Measurements from ENCODE around the gene MRPS9. TPM values are rescaled to one million over a fixed set of nuclear protein-coding genes. Genes with fewer than 3 reads are reported as not detected.

The MRPS9 gene
- total RNA-seq, 4 donors from 2014 or later = 16.2 to 21.0 (median 18.4) TPM

DNA sequence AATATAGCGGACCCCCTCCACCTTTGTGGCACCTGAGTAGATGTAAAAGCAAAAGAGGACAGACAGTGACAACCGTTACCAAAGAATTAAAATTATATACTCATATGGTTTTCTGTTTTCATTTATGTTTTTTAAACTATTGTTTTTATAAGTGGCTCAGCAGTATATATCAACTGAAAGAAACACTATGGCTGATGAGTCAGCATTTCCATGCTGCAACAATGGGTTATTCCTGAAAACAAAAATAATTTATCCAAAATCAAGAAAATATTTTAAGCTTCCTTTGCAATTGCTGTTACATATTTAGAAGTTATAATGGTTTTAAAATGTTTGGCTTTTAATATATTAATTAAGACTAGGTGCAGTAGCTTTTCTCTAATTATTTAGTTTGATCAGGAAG lies 17.7 kb downstream of the MRPS9 start:
- peaks cover 0 to 8% (median 4%) of the 10 kb centered on the region in 4 donors for H3K36me3 ChIP-seq
- H3K4me3 ChIP-seq = no peak overlapping the region
- no peak overlapping the region for H3K27ac ChIP-seq (replicated peaks in 1 of 4)
- peaks cover 0 to 5% (median 0%) of the 10 kb centered on the region in 4 donors for H3K4me1 ChIP-seq
- intact Hi-C loops (cut with DNase I) = no loop called here
- TF ChIP-seq, protein P1, sequence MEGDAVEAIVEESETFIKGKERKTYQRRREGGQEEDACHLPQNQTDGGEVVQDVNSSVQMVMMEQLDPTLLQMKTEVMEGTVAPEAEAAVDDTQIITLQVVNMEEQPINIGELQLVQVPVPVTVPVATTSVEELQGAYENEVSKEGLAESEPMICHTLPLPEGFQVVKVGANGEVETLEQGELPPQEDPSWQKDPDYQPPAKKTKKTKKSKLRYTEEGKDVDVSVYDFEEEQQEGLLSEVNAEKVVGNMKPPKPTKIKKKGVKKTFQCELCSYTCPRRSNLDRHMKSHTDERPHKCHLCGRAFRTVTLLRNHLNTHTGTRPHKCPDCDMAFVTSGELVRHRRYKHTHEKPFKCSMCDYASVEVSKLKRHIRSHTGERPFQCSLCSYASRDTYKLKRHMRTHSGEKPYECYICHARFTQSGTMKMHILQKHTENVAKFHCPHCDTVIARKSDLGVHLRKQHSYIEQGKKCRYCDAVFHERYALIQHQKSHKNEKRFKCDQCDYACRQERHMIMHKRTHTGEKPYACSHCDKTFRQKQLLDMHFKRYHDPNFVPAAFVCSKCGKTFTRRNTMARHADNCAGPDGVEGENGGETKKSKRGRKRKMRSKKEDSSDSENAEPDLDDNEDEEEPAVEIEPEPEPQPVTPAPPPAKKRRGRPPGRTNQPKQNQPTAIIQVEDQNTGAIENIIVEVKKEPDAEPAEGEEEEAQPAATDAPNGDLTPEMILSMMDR (IDR thresholded peaks at IDR 0.05) = no peak
- TF ChIP-seq POLR2AphosphoS5 (IDR thresholded peaks at IDR 0.05) (no peak), POLR2A (IDR thresholded peaks at IDR 0.05; ENCODE audit: low read depth) (no peak), EP300 (IDR thresholded peaks at IDR 0.05) (no peak)
- WGBS = 98% methylated on average over 2 of the region's 2 CpGs
- H3K27me3 ChIP-seq = no peaks in the 10 kb centered on the region
- H3K9me3 ChIP-seq = no peaks in the 10 kb centered on the region
- no peak for DNase-seq (ENCODE audit: extremely low spot score)

DNA sequence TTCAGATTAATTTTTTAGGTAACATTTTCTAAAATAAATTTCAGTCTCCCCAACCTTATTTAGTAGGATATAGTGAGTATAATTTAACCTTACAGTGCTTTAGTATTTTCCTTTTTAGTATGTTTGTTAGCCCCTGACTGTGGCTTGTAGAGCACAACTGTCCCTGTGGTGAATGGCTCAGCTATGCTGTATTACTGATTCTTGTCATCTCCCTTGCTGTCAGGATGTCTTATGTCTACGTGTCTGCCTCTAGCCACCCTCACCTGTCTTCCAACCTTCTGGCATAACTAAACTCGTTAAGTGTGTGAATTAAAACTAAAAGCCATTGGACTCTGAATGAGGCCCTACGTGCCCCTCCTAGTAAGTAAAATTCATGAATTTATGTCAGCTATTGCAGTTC lies 18.4 kb downstream of the MRPS9 start:
- Histone ChIP-seq H3K27me3 (no peaks in the 10 kb centered on the region), H3K27ac (replicated peaks in 1 of 4) (no peak overlapping the region), H3K9me3 (no peaks in the 10 kb centered on the region), H3K4me3 (no peak overlapping the region), H3K36me3 (peaks cover 0 to 4% (median under 1%) of the 10 kb centered on the region in 4 donors), H3K4me1 (peaks cover 0 to 5% (median 0%) of the 10 kb centered on the region in 4 donors)
- TF ChIP-seq EP300 (IDR thresholded peaks at IDR 0.05) (no peak), POLR2A (IDR thresholded peaks at IDR 0.05; ENCODE audit: low read depth) (no peak), POLR2AphosphoS5 (IDR thresholded peaks at IDR 0.05) (no peak)
- TF ChIP-seq, protein P1 (IDR thresholded peaks at IDR 0.05) = no peak
- 96% methylated on average over 3 of the region's 3 CpGs for WGBS
- DNase-seq (ENCODE audit: extremely low spot score) = no peak
- intact Hi-C loops (cut with DNase I) = no loop called here

DNA sequence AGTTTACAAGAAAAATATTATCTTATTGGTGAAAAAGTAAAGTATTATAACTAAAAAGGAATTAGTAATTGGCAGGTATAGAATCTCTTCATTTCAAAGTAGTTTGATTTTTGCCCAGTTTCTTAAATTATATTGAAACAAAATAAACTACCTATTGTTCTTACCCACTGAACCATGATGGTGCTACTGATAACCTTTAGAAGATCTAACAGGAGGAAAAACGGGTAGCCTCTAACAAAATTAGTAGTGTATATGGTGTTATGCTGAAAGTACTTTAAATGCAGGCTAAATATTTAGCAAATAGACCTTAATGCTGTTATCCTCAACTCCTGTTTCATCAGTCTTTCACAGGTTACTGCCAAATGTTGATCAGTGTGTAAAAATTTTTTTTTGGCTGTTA lies 19.1 kb downstream of the MRPS9 start:
- TF ChIP-seq EP300 (IDR thresholded peaks at IDR 0.05) = no peak
- intact Hi-C loops (cut with DNase I) = no loop called here
- H3K4me1 ChIP-seq = peaks cover 0 to 5% (median 0%) of the 10 kb centered on the region in 4 donors
- H3K27me3 ChIP-seq = no peaks in the 10 kb centered on the region
- H3K27ac ChIP-seq (replicated peaks in 1 of 4) = no peak overlapping the region
- H3K36me3 ChIP-seq = peaks cover 0 to 8% (median 0%) of the 10 kb centered on the region in 4 donors
- no peaks in the 10 kb centered on the region for H3K9me3 ChIP-seq
- no peak for DNase-seq (ENCODE audit: extremely low spot score)
- WGBS = 81% methylated on average over 1 of the region's 1 CpG
- H3K4me3 ChIP-seq = no peak overlapping the region

DNA sequence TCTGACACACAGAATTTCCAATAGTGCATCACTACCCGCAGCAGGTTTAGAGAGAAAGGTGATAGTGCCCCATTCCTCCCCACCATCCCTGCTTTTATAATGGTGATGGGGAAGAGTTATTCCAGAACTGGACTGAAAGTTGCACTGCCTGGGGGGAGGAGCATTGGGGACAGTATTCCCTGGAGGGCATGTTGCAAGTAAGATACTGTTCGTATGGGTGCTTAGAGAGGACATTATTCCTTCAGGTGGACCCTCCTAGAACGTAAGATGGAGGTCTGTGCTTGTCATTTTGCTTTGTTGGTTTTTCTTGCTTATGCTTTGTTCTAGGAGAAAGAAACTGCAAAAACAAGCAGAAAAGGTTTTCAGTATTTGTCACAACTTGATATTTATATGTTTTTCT lies 23.7 kb downstream of the MRPS9 start:
- intact Hi-C loops (cut with DNase I) = no loop called here
- 95% methylated on average over 3 of the region's 3 CpGs for WGBS
- Histone ChIP-seq H3K36me3 (peaks cover 0 to 8% (median 0%) of the 10 kb centered on the region in 4 donors), H3K9me3 (no peaks in the 10 kb centered on the region), H3K4me1 (no peaks in the 10 kb centered on the region), H3K4me3 (no peak overlapping the region), H3K27me3 (no peaks in the 10 kb centered on the region), H3K27ac (replicated peaks in 1 of 4) (no peak overlapping the region)
- TF ChIP-seq EP300 (IDR thresholded peaks at IDR 0.05) (no peak), POLR2A (IDR thresholded peaks at IDR 0.05; ENCODE audit: low read depth) (no peak), POLR2AphosphoS5 (IDR thresholded peaks at IDR 0.05) (no peak)
- TF ChIP-seq, protein P1 (IDR thresholded peaks at IDR 0.05) = no peak
- no peak for DNase-seq (ENCODE audit: extremely low spot score)

DNA sequence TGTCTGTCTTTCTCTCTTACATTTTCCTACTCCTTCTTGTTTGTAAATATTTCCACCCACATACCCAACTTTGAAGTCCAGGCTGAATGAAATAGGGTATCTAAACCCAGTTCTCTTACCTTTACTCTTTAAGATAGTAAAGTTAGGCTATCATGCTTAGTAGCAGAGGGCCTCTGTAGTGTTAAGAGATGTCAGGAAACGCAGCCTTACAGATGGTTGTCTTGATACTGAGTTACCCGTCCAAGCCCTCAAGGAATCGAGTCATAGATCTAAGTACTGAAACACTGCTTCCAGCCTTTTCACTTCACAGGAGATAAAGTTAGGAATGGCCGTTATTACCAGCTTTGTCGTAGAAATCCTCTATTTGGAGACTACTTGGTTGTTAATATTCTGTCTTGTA lies 24.3 kb downstream of the MRPS9 start:
- 93% methylated on average over 5 of the region's 5 CpGs for WGBS
- intact Hi-C loops (cut with DNase I) = no loop called here
- H3K4me1 ChIP-seq = no peaks in the 10 kb centered on the region
- H3K9me3 ChIP-seq = no peaks in the 10 kb centered on the region
- no peaks in the 10 kb centered on the region for H3K27me3 ChIP-seq
- DNase-seq (ENCODE audit: extremely low spot score) = no peak
- no peak overlapping the region for H3K4me3 ChIP-seq
- TF ChIP-seq, protein P1 (IDR thresholded peaks at IDR 0.05) = no peak
- TF ChIP-seq POLR2A (IDR thresholded peaks at IDR 0.05; ENCODE audit: low read depth) = no peak
- TF ChIP-seq EP300 (IDR thresholded peaks at IDR 0.05) = no peak
- TF ChIP-seq POLR2AphosphoS5 (IDR thresholded peaks at IDR 0.05) = no peak
- H3K27ac ChIP-seq (replicated peaks in 1 of 4) = no peak overlapping the region
- H3K36me3 ChIP-seq = peaks cover 0 to 8% (median 0%) of the 10 kb centered on the region in 4 donors

All from esophagus muscularis mucosa (tissue), 4 donors.